NCI-H1092 (cell line): ENCODE measurements around the gene PRLR.
"Not testable (repeated sequence)": the region's sequence is repeated elsewhere in the genome, so short reads cannot be mapped to it uniquely, and the experiment has no call there.

Experiments used
- DNase-seq: peaks from one replicate; lab custom pipeline; 2025; lab: John Stamatoyannopoulos, UW

The PRLR gene

DNA sequence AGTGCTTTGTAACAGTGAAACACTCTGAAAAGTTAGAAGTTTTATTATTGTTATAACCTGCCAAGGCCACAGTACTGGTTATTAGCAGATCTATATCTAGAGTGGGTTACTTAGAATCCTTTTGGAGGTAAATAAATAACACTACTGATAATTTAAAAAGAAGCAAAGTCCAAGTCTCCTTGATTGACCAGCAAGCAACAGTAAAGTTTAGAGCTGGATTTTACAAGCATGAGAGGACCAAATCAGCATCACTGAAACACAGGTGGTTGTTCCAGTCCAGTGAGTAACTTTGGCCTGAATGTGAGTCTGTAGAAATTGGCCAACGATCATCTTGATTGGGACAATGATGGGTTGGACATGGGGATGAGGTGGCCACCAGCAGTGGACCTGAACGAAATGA is 105.4 kb downstream of the PRLR start:
- DNase-seq: no peak

- no peak for DNase-seq
These were observed 107.5 kb downstream of the PRLR start for GRCh38 chr5:35122819-35123218.

GRCh38 chr5:35120715-35121114 is 109.6 kb downstream of the PRLR start:
- DNase-seq: no peak

- no peak for DNase-seq
These were observed 112.3 kb downstream of the PRLR start for GRCh38 chr5:35117967-35118366.

GRCh38 chr5:35115920-35116319 is 114.4 kb downstream of the PRLR start:
- DNase-seq: no peak

GRCh38 chr5:35114698-35115097 is 115.6 kb downstream of the PRLR start:
- no peak for DNase-seq

DNA sequence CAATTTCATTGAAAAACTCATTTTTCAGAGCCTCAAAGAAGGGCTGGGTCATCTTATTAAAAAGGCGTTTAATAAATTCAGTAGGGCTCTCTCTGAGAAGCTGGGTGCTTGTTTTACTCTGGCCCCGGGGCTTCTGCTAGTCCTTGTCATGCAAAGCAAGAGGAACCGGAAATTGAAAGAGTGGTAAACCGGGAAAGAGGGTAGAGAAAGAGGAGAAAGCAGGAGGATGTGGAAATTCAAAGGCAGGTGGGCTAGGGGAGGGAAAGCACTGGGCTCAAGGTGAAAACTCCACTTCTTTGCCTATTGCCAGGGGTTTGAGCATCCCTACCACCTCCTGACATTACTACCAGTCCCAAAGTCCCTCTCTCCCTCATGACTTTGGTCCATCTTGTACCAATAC is 118.0 kb downstream of the PRLR start:
- no peak for DNase-seq

- not testable (repeated sequence) for DNase-seq
These were observed 125.7 kb downstream of the PRLR start for GRCh38 chr5:35104550-35104949.

GRCh38 chr5:35103637-35104299 is 126.5 kb downstream of the PRLR start:
- no peak for DNase-seq

DNA sequence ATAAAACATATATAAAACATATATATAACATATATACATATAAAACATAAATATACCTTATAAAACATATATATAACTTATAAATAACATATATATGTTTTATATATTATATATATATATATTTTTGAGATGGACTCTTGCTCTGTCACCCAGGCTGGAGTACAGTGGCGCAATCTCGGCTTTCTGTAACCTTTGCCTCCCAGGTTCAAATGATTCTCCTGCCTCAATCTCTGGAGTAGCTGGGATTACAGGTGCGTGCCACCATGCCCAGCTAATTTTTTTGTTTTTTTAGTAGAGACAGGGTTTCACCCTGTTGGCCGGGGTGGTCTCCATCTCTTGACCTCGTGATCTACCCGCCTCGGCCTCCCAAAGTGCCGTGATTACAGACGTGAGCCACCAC is 128.6 kb downstream of the PRLR start:
- not testable (repeated sequence) for DNase-seq

- DNase-seq: no peak
These were observed 129.3 kb downstream of the PRLR start for GRCh38 chr5:35101016-35101415.

DNA sequence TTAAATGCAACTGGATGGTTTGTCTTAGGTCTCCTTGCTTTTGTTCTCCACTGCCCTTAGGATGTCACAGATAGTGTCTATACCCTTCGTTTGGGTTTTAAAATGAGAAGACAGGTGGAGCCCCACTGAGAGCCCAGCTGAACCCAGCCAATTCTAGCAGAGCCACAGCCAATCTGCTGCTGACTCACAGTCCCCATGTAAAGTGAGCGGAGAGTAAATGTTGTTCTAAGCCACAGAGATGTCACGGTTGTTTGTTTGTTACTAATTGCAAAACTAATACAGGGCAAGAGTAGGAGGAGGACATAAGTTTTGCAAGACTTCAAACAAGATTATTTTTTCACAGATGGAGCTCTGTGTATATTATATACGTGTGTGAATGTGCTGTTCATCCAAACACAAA is 132.1 kb downstream of the PRLR start:
- DNase-seq: no peak

GRCh38 chr5:35096932-35097331 is 133.4 kb downstream of the PRLR start:
- no peak for DNase-seq

- DNase-seq: no peak
These were observed 134.1 kb downstream of the PRLR start for GRCh38 chr5:35096216-35096615.

GRCh38 chr5:35095366-35095765 is 134.9 kb downstream of the PRLR start:
- no peak for DNase-seq

DNA sequence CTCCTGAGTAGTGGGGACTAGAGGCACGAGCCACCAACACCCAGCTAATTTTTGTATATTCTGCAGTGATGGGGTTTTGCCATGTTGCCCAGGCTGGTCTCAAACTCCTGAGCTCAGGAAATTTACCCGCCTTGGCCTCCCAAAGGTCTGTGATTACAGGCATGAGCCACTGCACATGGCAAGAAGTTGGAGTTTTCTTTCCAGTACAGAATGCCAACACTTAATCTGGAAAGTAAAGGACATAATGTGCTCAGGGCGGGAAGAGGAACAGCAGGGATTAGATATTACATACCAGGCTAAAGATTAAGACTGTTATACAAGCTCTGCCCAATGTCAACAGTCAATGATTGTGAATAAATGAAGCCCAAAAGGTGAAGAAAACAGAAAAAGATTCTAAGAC is 135.3 kb downstream of the PRLR start:
- DNase-seq: no peak

DNA sequence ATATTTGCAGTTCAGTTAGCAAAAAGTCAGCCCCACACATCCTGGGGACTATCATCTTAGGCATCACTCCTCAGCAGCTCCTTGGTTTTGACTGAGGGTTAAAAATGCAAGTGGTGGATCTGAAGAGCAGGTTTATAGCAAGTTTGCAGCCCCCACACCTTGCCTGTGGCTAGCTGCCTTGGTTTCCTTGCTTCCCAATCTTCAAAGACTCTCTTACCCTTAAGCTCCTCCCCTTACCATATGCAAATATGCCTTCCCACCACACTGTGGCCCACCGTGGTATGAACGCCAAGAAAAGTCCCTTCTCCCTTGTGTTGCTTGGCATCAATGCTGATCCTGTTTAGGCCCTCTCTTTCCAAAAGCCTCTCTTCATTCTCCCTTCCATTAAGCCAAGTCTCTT is 137.6 kb downstream of the PRLR start:
- no peak for DNase-seq

- no peak for DNase-seq
These were observed 138.6 kb downstream of the PRLR start for GRCh38 chr5:35091704-35092103.

DNA sequence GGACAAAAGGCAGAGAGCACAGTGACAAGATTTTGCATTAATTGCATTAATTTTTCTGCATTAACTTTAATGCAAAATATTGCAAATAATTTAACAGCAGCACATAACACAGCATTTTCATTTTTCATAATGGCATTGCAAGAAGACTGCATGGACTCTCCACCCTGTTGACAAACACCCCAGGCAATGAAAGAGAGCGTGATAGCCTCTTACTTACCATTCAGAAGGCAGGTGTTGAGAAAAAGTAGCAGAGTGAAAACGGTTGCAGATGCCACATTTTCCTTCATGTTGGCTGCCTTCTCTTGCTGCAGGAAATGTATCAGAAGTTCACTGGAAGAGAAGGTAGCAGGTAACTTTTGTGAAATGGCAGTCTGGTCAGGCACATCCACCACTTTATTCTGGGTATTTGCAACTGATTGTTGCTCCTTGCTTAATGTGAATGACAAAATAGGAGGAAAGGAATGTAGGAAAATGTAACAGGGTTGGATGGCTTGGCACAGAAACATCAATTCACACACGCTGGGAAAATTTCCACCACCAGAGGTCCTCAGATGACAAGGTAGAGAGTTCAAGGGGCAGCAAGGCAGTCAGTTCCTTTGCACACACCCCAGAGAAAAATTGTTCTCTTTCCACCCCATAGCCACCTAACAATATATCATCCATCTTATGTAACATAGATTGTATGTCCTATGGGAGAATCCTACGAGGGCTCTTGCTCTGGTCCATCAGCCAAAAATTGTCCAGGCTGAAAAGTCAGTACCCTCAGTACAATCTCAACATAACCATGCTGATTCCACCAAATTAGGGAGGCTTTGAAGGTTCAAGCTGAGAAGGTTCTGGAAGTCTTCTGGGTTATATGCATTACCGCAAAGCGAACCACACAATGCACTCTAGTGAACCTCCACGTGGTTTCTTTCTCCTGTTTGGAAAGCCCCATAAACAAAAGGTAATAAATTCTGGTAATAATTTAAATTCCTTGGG is 140.7 kb downstream of the PRLR start:
- peak; percentile 17 for DNase-seq

- DNase-seq: no peak
These were observed 142.3 kb downstream of the PRLR start for GRCh38 chr5:35087991-35088390.

- no peak for DNase-seq
These were observed 147.1 kb downstream of the PRLR start for GRCh38 chr5:35083150-35083549.

DNA sequence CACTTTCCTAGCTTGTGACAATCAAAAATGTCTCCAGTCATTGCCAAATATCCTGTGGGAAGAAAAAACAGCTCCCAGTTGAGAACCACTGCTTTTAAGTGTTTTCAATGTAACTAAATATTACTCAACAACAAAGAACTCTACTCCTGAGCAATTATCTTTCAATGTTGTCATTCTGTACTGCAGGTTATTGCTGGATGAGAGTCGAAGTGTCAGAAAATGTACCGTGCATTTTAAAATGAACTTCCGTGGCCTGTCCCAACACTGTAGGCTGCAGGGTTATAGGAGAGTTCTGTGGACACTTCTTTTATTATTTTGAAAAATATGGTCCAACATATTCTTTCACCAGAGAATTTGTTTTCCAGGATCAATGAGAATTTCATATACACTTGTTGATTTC is 147.8 kb downstream of the PRLR start:
- DNase-seq: no peak

DNA sequence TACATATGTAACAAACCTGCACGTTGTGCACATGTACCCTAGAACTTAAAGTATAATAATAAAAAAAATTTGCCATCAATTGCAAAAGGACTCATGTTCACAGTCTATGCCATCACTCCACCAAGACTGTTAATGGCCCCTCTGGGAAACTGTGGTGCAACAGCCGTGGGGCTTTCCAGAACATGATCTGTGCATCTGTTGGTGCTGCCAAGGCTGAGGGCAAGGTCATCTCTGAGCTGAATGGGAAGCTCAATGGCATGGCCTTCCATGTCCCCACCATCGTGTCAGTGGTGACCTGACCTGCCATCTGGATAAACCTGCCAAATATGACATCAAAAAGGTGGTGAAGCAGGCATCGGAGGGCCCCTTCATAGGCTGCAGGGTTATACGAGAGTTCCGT is 149.2 kb downstream of the PRLR start:
- DNase-seq: no peak
